Mesenchymal stem cell (in vitro differentiated cells and primary cell): ENCODE measurements around the gene HCN3.

Source experiments
- DNase-seq: peaks from one replicate; pipeline ENCODE4 v3.0.0-alpha.2; 2013
- H2AFZ ChIP-seq: one replicate; pipeline ENCODE4 v1.6.1; 2013; ENCODE audit warnings: low read depth, mild to moderate bottlenecking, control low read depth, inconsistent platforms, low read length, moderate library complexity
- H2AK5ac ChIP-seq: 2 replicates; pipeline ENCODE4 v1.6.1; 2013; ENCODE audit warnings: low read length, moderate library complexity, mild to moderate bottlenecking, inconsistent platforms; ENCODE audit not compliant: severe bottlenecking
- H2BK120ac ChIP-seq: one replicate; pipeline ENCODE4 v1.6.1; 2013; ENCODE audit warnings: low read depth, mild to moderate bottlenecking, inconsistent platforms, low read length, moderate library complexity
- H2BK12ac ChIP-seq, 2 experiments: one replicate each; pipeline ENCODE4 v1.6.1; 2013; ENCODE audit warnings: inconsistent platforms in 2 of 2, low read length in 2 of 2, mild to moderate bottlenecking in 2 of 2, moderate library complexity in 2 of 2, control low read depth in 1 of 2
- H2BK15ac ChIP-seq: one replicate; pipeline ENCODE4 v1.6.1; 2013; ENCODE audit warnings: mild to moderate bottlenecking, low read depth, inconsistent platforms; ENCODE audit not compliant: poor library complexity, severe bottlenecking
- H2BK5ac ChIP-seq: 2 replicates; pipeline ENCODE4 v1.6.1; 2013; ENCODE audit warnings: low read depth, mild to moderate bottlenecking, low read length, control low read depth, inconsistent platforms; ENCODE audit not compliant: poor library complexity, severe bottlenecking
- H3K14ac ChIP-seq, 2 experiments: one replicate each; pipeline ENCODE4 v1.6.1; 2013; ENCODE audit warnings: inconsistent platforms in 2 of 2, low read length in 2 of 2, control low read depth in 1 of 2, mild to moderate bottlenecking in 1 of 2, moderate library complexity in 1 of 2
- H3K18ac ChIP-seq, 2 experiments: one replicate each; pipeline ENCODE4 v1.6.1; 2013; ENCODE audit warnings: inconsistent platforms in 2 of 2, low read length in 2 of 2, control low read depth in 1 of 2, low read depth in 1 of 2, mild to moderate bottlenecking in 1 of 2
- H3K23ac ChIP-seq, 2 experiments: one replicate each; pipeline ENCODE4 v1.6.1; 2013; ENCODE audit warnings: inconsistent platforms in 2 of 2, low read length in 2 of 2, mild to moderate bottlenecking in 2 of 2, moderate library complexity in 2 of 2, control low read depth in 1 of 2
- H3K27ac ChIP-seq: 2 replicates; pipeline ENCODE4 v1.5.1; 2013; ENCODE audit warnings: mild to moderate bottlenecking, moderate library complexity, low read length, control low read depth, inconsistent platforms; ENCODE audit not compliant: poor library complexity, severe bottlenecking
- H3K27me3 ChIP-seq, 2 experiments: 2 replicates each; pipeline versions ENCODE4 v1.6.1 to v1.7.0; 2013; ENCODE audit warnings: low read length in 2 of 2, mild to moderate bottlenecking in 2 of 2, moderate library complexity in 2 of 2, control low read depth in 1 of 2, inconsistent platforms in 1 of 2; ENCODE audit not compliant: control insufficient read depth in 1 of 2, insufficient read depth in 1 of 2
- H3K36me3 ChIP-seq, 2 experiments: 2 replicates each; pipeline versions ENCODE4 v1.6.1 to v1.7.0; 2013; ENCODE audit warnings: low read length in 2 of 2, control low read depth in 1 of 2, inconsistent platforms in 1 of 2, low read depth in 1 of 2, mild to moderate bottlenecking in 1 of 2; ENCODE audit not compliant: insufficient read depth in 2 of 2, control insufficient read depth in 1 of 2
- H3K4ac ChIP-seq, 2 experiments: one replicate each; pipeline ENCODE4 v1.6.1; 2013; ENCODE audit warnings: inconsistent platforms in 2 of 2, low read length in 2 of 2, mild to moderate bottlenecking in 2 of 2, moderate library complexity in 2 of 2, control low read depth in 1 of 2, low read depth in 1 of 2
- H3K4me1 ChIP-seq: 2 replicates; pipeline ENCODE4 v1.6.1; 2013; ENCODE audit warnings: low read depth, low read length, control low read depth; ENCODE audit not compliant: control insufficient read depth, insufficient read depth
- H3K4me2 ChIP-seq: 2 replicates; pipeline ENCODE4 v1.6.1; 2013; ENCODE audit warnings: low read length, mild to moderate bottlenecking, inconsistent platforms; ENCODE audit not compliant: poor library complexity, severe bottlenecking
- H3K4me3 ChIP-seq, 2 experiments: 2 replicates each; pipeline versions ENCODE4 v1.5.1 to v1.7.0; 2013; ENCODE audit warnings: low read length in 2 of 2, mild to moderate bottlenecking in 2 of 2, control low read depth in 1 of 2, low read depth in 1 of 2; ENCODE audit not compliant: insufficient read depth in 1 of 2
- H3K79me1 ChIP-seq: replicated peaks from 2 replicates; pipeline ENCODE4 v1.6.1; 2013; ENCODE audit warnings: mild to moderate bottlenecking, control low read depth, low read length, inconsistent platforms; ENCODE audit not compliant: poor library complexity, severe bottlenecking
- H3K9ac ChIP-seq: 2 replicates; pipeline ENCODE4 v1.7.0; 2013; ENCODE audit warnings: mild to moderate bottlenecking, low read length, moderate library complexity
- H3K9me3 ChIP-seq: 2 replicates; pipeline ENCODE4 v1.7.0; 2013; ENCODE audit warnings: mild to moderate bottlenecking, low read length; ENCODE audit not compliant: control insufficient read depth
- H4K8ac ChIP-seq: one replicate; pipeline ENCODE4 v1.6.1; 2013; ENCODE audit warnings: inconsistent platforms, mild to moderate bottlenecking, low read length, moderate library complexity
- H4K91ac ChIP-seq: one replicate; pipeline ENCODE4 v1.6.1; 2013; ENCODE audit warnings: mild to moderate bottlenecking, low read length, inconsistent platforms
- WGBS: methylation state at CpG from one replicate; pipeline ENCODE4 v1.1.7; 2013; ENCODE audit warnings: mixed read lengths; 5-methylcytosine and 5-hydroxymethylcytosine counted together

Gene HCN3

GRCh38 chr1:155254228-155254713, 23.0 kb upstream of the HCN3 start:
- Histone ChIP-seq H3K27ac (no peak overlapping the region), H3K4me3 (peak overlapping the region; percentile 79 to 95), H3K9me3 (no peaks in the 10 kb centered on the region), H3K79me1 (peaks cover 22% of the 10 kb centered on the region), H3K36me3 (peaks cover 34 to 36% of the 10 kb centered on the region in 2 experiments), H4K91ac (peak overlapping the region; percentile 8), H3K14ac (peak overlapping the region in 1 of 2 experiments; percentile 78), H2BK12ac (peak overlapping the region in 1 of 2 experiments; percentile 26), H2BK5ac (no peak overlapping the region), H3K18ac (peak overlapping the region in 1 of 2 experiments; percentile 96), H4K8ac (peak overlapping the region; percentile 98), H3K4ac (peak overlapping the region; percentile 49 to 94), H2BK15ac (no peak overlapping the region), H3K4me1 (peaks cover 30% of the 10 kb centered on the region), H2AFZ (no peak overlapping the region), H3K23ac (no peak overlapping the region), H2AK5ac (no peak overlapping the region), H3K9ac (peak overlapping the region; percentile 94), H3K4me2 (peak overlapping the region; percentile 66), H3K27me3 (no peaks in the 10 kb centered on the region), H2BK120ac (no peak overlapping the region)
- 77% methylated on average over 12 of the region's 12 CpGs for WGBS
- DNase-seq = no peak

- Histone ChIP-seq H3K9me3 (no peaks in the 10 kb centered on the region), H3K14ac (peak overlapping the region in 1 of 2 experiments; percentile 78), H2BK5ac (peak overlapping the region; percentile 21), H4K91ac (peak overlapping the region; percentile 92), H3K18ac (peak overlapping the region; percentile 72 to 96), H3K27ac (no peak overlapping the region), H2BK120ac (peak overlapping the region; percentile 23), H4K8ac (peak overlapping the region; percentile 98), H3K4me3 (peak overlapping the region; percentile 79 to 95), H2BK12ac (peak overlapping the region in 1 of 2 experiments; percentile 34), H3K36me3 (peaks cover 37 to 39% of the 10 kb centered on the region in 2 experiments), H3K4me1 (peaks cover 30% of the 10 kb centered on the region), H2BK15ac (peak overlapping the region; percentile 88), H2AK5ac (no peak overlapping the region), H3K4me2 (peak overlapping the region; percentile 66), H3K27me3 (no peaks in the 10 kb centered on the region), H2AFZ (peak overlapping the region; percentile 64), H3K9ac (peak overlapping the region; percentile 94), H3K4ac (peak overlapping the region; percentile 49 to 94), H3K23ac (peak overlapping the region in 1 of 2 experiments; percentile 53), H3K79me1 (peaks cover 24% of the 10 kb centered on the region)
- 14% methylated on average over 31 of the region's 35 CpGs for WGBS
- DNase-seq = no peak
Measured at GRCh38 chr1:155254714-155255242, 22.5 kb upstream of the HCN3 start.

GRCh38 chr1:155255243-155256007, 21.8 kb upstream of the HCN3 start, which contains the start of gene ENTREP3:
Gene ENTREP3 (minus strand): TSS chr1:155255483. CDS start chr1:155254877, 606 bp downstream.
- H3K4me2 ChIP-seq = peak within 1 kb of the TSS; percentile 66

More at GRCh38 chr1:155255243-155256007, 21.8 kb upstream of the HCN3 start, which contains the start of gene ENTREP3:
- peak; percentile 88 for DNase-seq
- Histone ChIP-seq H3K36me3 (peaks cover 36 to 40% of the 10 kb centered on the region in 2 experiments), H2BK12ac (peak within 1 kb of the TSS; percentile 72 to 96), H3K9ac (peak within 1 kb of the TSS; percentile 94), H3K14ac (peak within 1 kb of the TSS in 1 of 2 experiments; percentile 89), H2BK5ac (peak within 1 kb of the TSS; percentile 61), H2BK15ac (peak within 1 kb of the TSS; percentile 88), H2AK5ac (peak within 1 kb of the TSS; percentile 8), H3K9me3 (no peaks in the 10 kb centered on the region), H3K23ac (peak within 1 kb of the TSS in 1 of 2 experiments; percentile 75), H3K27ac (peak within 1 kb of the TSS; percentile 92), H4K91ac (peak within 1 kb of the TSS; percentile 92), H4K8ac (peak within 1 kb of the TSS; percentile 98), H2AFZ (peak within 1 kb of the TSS; percentile 65), H3K79me1 (peaks cover 24% of the 10 kb centered on the region), H3K27me3 (no peaks in the 10 kb centered on the region), H3K18ac (peak within 1 kb of the TSS; percentile 95 to 96), H2BK120ac (peak within 1 kb of the TSS; percentile 62), H3K4me3 (peak within 1 kb of the TSS; percentile 79 to 95), H3K4me1 (peaks cover 30% of the 10 kb centered on the region), H3K4ac (peak within 1 kb of the TSS; percentile 85 to 94)
- WGBS = 1% methylated on average over 41 of the region's 54 CpGs
